ENCODE measurements around the gene MSH3. TPM values are rescaled to one million over a fixed set of nuclear protein-coding genes. Genes with fewer than 3 reads are reported as not detected.
A peak's percentile ranks its signal among the peaks of the same experiment; 100 is the strongest.

The MSH3 gene
- polyA plus RNA-seq, 2 of the 4 experiments (the other 2 are of a cell fraction) = 9.3 to 13.1 TPM

- TF ChIP-seq ATOH8 (CRISPR knock-in tag; IDR thresholded peaks at IDR 0.05; ENCODE audit: low read depth) (no peak), SMC3 (IDR thresholded peaks at IDR 0.05) (no peak), CBX2 (IDR thresholded peaks at IDR 0.05; ENCODE audit: borderline replicate concordance, low read depth) (no peak), NR3C1 (IDR thresholded peaks at IDR 0.05) (no peak), PHF8 (IDR thresholded peaks at IDR 0.05; ENCODE audit: borderline replicate concordance, low read depth) (no peak)
Measured at GRCh38 chr5:80763211-80763610, 108.8 kb downstream of the MSH3 start (continued).

GRCh38 chr5:80763873-80764647, 109.6 kb downstream of the MSH3 start:
- H3K4me2 ChIP-seq = no peak overlapping the region
- H3K4me3 ChIP-seq = no peak overlapping the region
- ChIA-PET POLR2A (no interaction called here), CTCF (interaction anchor here (0.9 kb wide), 1 partner anchor 14 kb away, joined by 3 read pairs; no protein-coding TSS in a partner anchor)
- no peak for ATAC-seq
- no peak overlapping the region for H3K27ac ChIP-seq
- 91% methylated on average over 5 of the region's 5 CpGs for WGBS (ENCODE audit: missing lambda C conversion rate)
- no peaks in the 10 kb centered on the region for H3K4me1 ChIP-seq
- H3K9me3 ChIP-seq = no peaks in the 10 kb centered on the region
- FAIRE-seq = peak; percentile 23
- DNase-seq (ENCODE audit: low read depth in 1 of 2, low spot score in 1 of 2) = no peak
- TF ChIP-seq KDM5A (IDR thresholded peaks at IDR 0.05) (no peak), MAFK (IDR thresholded peaks at IDR 0.05; ENCODE audit: partially characterized antibody) (no peak), CHD4 (IDR thresholded peaks at IDR 0.05; ENCODE audit: borderline replicate concordance) (no peak), HOXB13 (CRISPR knock-in tag; IDR thresholded peaks at IDR 0.05; ENCODE audit: low read depth) (no peak), RARB (CRISPR knock-in tag; IDR thresholded peaks at IDR 0.05) (no peak), PHF8 (IDR thresholded peaks at IDR 0.05; ENCODE audit: borderline replicate concordance, low read depth) (no peak), GATA3 (IDR thresholded peaks at IDR 0.05; ENCODE audit: borderline replicate concordance) (no peak), BHLHE40 (IDR thresholded peaks at IDR 0.05; ENCODE audit: low read depth, low read length) (no peak), RCOR1 (IDR thresholded peaks at IDR 0.05; ENCODE audit: low read depth, low read length) (no peak), KDM1A (IDR thresholded peaks at IDR 0.05; ENCODE audit: low read depth) (no peak), HOXA7 (CRISPR knock-in tag; IDR thresholded peaks at IDR 0.05) (no peak), CHD2 (IDR thresholded peaks at IDR 0.05; ENCODE audit: low read length, partially characterized antibody) (no peak), NFE2L2 (conservative IDR thresholded peaks at IDR 0.05; ENCODE audit: low read length) (no peak), RAD21 (conservative IDR thresholded peaks at IDR 0.05 in 1 of 2, IDR thresholded peaks at IDR 0.05 in 1 of 2) (no peak)

GRCh38 chr5:80764786-80765185, 110.3 kb downstream of the MSH3 start:
- H3K4me1 ChIP-seq = no peaks in the 10 kb centered on the region
- 91% methylated on average over 1 of the region's 1 CpG for WGBS (ENCODE audit: missing lambda C conversion rate)
- no peaks in the 10 kb centered on the region for H3K9me3 ChIP-seq
- ChIA-PET CTCF (no interaction called here), POLR2A (no interaction called here)
- H3K4me3 ChIP-seq = no peak overlapping the region
- H3K4me2 ChIP-seq = no peak overlapping the region
- DNase-seq (ENCODE audit: low read depth in 1 of 2, low spot score in 1 of 2) = no peak
- H3K27ac ChIP-seq = no peak overlapping the region
- FAIRE-seq = no peak
- ATAC-seq = no peak
- TF ChIP-seq SMC3 (IDR thresholded peaks at IDR 0.05) (no peak), EHF (CRISPR knock-in tag; IDR thresholded peaks at IDR 0.05) (no peak), MAFK (IDR thresholded peaks at IDR 0.05; ENCODE audit: partially characterized antibody) (no peak), KDM1A (IDR thresholded peaks at IDR 0.05; ENCODE audit: low read depth) (no peak), ESRRA (IDR thresholded peaks at IDR 0.05; ENCODE audit: borderline replicate concordance, low read length) (no peak), HDAC2 (IDR thresholded peaks at IDR 0.05) (no peak), GATA3 (IDR thresholded peaks at IDR 0.05; ENCODE audit: borderline replicate concordance) (no peak), MAX (IDR thresholded peaks at IDR 0.05) (no peak), POLR2A (IDR thresholded peaks at IDR 0.05; ENCODE audit: low read length) (no peak), ATOH8 (CRISPR knock-in tag; IDR thresholded peaks at IDR 0.05; ENCODE audit: low read depth) (no peak)
